Activated CD4-positive, alpha-beta T cell treated with anti-CD3 and anti-CD28 coated beads, Interleukin-2, amount 50 U/mL, for 48 hours (primary cell): ENCODE results near the gene DCAF17.
"Not testable (repeated sequence)": the region's sequence is repeated elsewhere in the genome, so short reads cannot be mapped to it uniquely, and the experiment has no call there.

ENCODE experiments used
- DNase-seq, 2 experiments: peaks; one replicate each; pipeline ENCODE4 v3.0.0-alpha.2; 2020

DCAF17 gene

DNA sequence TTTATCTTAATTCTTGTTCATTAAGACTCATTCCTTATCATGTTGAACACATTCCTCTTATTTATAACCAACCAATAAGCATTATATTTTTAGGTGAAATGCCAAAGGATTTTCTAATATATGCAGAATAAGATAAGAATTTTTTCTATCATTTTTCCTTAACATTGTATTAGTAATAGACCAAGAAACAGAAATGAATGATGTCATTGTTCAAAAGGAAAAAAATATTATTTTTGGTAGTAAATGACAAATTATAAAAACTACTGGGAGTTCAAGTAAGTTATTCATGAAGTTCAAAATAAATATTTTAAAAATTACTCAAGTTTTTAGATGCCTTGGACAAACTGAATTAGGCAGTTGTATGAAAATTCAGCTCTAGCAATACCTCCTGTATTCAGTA lies 25.5 kb downstream of the DCAF17 start:
- DNase-seq: no peak

DNA sequence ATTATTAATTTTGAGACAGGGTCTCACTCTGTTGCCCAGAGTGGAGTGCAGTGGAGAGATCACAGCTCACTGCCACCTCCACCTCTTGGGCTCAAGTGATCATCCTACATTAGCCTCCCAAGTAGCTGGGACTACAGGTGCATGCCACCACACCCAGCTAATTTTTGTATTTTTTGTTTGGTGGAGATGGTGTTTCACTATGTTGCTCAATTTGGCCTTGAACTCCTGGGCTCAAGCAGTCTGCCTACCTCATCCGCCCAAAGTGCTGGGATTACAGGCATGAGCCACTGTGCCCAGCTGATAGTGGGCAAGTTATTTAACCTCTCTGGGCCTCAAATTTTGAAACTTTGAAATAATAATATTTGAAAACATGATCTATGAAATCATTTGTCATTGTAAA lies 26.5 kb downstream of the DCAF17 start:
- no peak for DNase-seq

DNA sequence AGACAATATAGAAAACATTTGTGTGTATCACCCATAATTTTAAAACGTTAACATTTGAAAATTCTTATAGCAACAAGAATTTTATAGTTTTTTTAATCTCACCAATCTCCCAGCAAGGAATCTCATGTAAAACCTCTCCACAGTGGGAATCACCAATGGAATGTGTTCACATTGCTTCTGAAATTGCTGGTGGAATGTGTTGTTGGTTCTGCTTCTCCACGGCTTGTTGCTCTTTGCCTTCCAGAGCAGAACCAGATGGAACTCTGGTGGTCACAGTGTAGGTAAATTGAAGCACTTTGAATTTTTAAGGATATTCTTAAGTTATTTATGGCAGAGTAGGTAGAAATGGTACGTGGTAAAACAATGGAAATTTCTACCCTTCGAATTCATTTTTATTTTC lies 35.1 kb downstream of the DCAF17 start:
- no peak for DNase-seq

DNA sequence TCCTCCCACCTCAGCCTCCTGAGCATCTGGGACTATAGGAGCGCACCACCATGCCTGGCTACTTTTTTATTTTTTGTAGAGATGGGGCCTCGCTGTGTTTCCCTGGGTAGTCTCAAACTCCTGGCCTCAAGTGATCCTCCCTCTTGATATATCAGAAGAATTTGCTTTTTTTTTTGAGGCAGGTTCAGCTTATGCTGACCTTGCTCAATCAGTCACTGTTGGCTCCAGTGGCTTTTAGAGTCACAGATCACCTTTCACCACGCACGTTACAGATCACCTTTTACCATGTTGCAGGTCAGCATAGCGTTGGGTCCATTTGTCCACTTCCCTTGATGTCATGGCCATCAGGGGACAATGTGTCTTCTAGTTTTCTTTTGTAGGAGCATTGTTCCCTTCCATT lies 36.1 kb downstream of the DCAF17 start:
- no peak for DNase-seq

DNA sequence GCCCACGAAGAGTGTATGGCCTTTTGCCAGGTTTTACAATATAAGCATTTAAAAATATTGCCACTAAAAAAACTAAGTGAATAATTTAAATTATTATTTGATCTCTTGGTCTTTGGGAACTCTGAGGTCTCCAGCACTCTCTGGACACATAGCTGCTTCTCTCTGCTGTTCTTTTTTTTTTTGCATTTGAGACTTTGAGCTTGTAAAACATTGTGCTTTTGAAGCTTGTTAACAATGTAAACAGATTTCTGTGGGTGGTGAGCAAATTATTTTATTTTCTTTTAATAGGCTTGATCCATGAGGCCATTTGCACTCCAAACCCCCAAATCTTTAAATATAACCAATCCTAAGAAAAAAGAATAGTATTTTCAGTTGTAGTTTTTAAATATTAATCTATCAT lies 42.0 kb downstream of the DCAF17 start:
- no peak for DNase-seq

DNA sequence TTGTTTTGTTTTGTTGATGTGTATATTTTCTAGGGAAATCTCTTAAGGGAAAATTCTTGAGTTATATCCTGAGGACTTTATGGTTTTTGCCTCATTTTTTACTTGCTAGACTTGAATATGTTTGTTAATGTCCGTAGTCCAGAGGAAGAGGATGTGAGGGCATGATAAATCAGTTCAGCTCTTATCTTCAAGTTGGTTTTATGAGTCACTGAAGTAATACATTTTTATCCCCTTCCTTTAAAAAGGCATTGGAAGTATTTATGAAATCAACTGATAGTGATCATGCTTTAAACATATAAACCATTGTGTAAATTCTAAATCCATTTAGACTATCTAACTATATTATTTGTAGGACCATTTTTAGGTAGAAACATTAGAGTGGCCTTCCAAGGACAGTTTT lies 44.3 kb downstream of the DCAF17 start:
- DNase-seq: no peak

DNA sequence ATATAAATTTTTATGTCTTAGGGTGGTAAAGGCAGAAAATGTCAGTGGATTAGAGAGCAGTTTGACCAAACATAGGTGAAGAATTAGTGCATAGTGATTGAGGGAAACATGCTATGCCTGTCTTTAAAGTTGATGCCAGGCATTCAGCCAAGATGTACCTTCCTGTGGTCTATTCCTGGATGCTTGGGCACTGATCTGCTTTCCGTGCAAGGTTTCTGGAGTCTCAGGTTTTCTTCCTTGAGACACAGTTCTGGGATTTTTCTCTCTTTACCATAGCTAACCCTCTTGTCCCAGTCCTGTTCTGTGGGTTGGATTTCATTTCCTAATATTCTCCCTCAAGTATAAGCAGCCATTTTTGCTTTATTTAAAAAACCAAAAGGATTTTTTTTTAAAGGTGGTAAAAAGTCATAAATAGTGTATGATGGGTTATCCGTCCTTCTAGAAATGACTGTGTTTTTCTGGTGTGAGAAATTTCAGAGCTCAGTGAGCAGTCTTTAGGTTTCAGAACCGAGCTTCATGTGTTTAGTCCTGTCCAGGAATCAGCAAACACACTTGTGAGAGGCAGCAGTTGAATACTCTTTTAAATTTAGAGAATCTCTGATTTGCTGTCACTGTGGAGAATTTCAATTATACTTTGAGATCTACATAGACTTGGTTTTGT lies 45.3 kb downstream of the DCAF17 start:
- DNase-seq: no peak

DNA sequence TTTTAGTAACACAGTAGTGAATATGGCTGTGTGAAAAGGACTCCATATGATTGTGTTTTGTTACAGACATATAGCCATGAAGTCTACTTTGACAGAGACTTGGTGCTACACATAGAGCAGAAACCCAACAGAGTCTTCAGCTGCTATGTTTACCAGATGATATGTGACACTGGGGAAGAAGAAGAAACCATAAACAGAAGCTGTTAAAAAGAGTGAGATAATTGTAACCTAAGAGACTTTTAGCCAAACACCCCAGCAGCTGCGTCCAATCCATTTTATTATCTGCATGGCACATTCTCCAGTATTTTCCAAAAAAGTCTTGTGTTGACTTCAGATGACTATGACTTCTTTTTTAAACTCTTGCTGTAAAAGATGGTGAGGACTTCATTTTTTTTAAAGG lies 46.9 kb downstream of the DCAF17 start:
- no peak for DNase-seq

DNA sequence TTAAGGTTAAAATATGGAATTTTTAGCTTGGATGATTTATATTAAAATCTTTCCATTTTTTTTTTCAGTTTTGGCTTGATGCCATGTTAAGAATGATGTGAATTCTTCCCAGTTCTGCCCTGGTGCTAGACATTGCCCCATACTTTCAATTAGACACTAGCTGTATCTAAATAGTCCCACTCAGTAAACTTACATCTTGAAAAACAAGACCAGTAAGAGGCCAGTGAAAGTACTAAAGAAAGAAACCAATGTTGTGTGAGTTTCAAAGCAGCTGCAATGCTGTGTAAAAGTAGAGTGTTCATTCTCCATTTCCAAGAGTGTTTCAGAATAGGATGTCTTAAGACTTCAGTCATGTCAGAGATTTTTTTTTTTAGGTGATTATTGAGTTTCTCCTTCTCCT lies 48.3 kb downstream of the DCAF17 start:
- DNase-seq: no peak

DNA sequence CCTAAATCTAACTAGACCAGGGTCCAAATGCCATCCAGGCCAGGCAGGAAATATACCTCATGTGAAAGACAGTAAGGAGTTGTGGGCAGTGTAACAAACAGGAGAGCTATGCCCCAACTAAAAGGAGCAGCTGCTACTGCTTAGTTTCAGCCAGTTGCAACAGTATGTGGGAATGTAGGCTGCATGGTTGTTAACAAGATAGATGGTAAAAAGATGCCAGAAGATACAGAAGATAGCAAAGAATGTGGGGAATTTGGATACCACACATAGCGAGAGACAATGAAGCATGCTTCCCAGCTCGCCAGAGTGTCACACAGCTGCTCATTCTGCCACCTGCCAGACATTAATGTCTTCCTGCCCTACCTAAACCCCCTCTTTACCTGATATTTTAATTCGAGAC lies 48.9 kb downstream of the DCAF17 start:
- no peak for DNase-seq

DNA sequence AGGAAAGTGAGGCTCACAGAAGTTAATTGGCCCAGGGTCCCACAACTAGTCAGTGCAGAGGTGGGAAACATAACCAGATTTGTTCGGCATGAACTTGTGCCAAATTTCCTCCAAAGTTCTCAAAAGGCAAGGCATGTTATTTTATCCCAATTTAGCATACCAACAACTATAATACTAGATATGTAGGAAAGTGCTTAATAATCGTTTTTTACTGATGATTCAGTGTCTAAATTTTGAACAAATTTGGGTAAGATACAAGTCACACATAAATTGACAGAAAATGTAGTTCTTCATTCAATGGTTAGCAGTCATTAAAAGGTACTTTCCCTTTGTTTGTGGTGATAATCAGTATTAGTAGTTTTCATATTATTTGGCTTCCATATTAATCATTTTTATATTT lies 49.8 kb downstream of the DCAF17 start:
- DNase-seq: no peak

DNA sequence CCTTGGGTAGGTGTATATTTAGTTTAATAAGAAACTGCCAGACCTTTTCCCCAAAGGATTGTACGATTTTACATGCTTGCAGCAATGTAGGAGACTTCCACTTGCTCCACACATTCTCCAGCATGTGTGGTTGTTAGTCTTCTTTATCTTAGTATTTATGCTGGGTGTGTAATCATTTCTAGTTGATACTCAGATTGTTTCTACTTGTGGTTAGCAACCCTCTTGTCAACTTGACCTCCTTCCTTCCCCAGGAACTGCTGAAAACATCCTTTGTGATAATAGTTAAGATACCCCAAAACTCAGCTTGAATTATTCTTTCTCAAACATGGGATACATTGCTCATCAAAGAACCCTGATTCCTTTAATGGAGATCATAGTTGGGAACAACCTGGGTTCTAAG lies 51.1 kb downstream of the DCAF17 start:
- DNase-seq: no peak

DNA sequence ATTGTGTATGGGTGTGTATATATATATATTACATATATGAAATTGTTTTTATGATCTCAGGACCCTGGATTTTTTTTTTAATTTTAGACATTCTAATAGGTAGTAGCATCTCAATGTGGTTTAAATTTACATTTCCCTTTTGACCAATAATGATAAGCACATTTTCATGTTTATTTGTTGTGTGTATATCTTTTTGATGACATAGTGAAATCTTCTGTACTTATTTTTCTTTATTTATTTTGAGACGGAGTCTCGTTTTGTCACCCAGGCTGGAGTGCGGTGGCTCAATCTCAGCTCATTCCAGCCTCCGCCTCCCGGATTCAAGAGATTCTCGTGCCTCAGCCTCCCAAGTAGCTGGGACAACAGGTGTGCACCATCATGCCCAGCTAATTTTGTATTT lies 53.2 kb downstream of the DCAF17 start:
- no peak for DNase-seq

DNA sequence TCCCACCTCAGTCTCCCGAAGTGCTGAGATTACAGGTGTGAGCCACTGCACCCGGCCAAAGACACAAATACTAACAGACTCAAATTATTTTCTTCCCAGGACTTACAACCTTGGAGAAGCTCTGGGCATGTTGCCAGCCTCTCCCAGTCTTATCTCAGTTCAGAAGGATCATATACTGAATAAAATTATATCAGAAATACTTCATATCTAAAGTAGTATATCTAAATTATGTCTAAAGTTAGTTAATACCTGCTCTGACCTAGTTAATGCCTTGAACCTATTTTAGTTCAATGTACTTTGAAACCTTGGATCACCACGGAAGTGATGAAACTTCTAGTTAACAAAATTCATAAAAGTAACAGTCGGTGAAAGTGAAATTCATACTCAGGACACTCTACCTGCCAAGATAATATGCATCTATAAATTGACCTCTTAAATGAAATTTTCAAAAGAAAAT lies 53.8 kb downstream of the DCAF17 start:
- no peak for DNase-seq

DNA sequence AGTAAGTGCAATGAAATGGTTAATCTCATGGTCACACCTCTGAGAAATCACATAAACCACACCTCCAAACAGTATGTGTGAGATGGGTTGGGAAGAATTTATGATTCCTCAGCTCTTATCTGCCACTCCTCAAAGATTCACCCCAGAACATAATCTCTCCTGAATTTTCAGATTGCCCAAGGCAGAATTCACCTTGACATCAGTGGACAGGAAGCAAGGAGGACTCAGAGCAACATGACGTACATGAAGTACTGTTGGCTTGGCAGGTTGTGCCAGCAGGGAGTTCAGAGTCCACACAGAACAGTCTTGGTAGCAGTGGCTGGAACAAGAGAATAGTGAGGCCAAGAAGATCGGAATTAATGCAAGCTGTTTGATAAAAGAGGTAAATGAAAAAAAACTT lies 56.6 kb downstream of the DCAF17 start:
- DNase-seq: no peak

DNA sequence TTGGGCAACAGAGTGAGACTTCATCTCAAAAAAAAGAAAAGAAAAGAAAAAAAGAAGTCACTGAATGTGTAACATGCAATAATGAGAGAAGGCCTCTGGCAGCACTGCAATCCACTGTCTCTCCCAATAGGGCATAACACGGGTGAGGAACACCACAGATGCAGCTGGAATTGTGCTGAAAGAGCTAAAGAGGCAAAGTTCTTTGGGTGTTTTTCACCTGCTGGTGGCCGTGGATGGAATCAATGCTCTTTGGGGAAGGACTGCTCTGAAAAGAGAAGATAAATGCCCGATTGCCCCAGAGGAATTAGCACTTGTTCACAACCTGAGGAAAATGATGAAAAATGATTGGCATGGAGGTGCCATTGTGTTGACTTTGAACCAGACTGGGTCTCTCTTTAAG lies 57.3 kb downstream of the DCAF17 start:
- no peak for DNase-seq

DNA sequence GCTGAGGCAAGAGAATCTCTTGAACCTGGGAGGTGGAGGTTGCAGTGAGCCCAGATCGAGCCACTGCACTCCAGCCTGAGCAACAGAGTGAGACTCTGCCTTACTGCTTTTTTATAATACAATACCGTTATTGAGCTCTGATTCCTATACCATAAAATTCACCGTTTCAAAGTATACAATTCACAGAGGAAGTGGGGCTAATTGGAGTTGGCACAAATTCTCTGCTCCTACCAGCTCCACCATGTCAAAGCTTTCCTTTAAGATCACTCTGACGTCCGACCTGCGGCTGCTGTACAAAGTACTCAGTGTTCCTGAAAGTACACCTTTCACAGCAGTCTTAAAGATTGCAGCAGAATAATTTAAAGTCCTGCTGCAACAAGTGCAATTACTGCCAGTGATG lies 58.6 kb downstream of the DCAF17 start:
- DNase-seq: no peak

DNA sequence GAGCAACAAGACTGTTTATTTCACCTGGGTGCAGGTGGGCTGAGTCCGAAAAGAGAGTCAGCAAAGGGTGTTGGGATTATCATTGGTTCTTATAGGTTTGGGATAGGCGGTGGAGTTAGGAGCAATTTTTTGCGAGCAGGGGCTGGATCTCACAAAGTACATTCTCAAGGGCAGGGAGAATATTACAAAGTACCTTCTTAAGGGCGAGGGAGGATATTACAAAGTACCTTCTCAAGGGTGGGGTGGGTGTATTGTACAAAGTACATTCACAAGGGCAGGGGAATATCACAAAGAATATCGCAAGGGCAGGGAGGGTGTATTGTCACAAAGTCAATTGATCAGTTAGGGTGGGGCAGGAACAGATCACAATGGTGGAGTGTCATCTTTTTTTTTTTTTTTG lies 63.6 kb downstream of the DCAF17 start:
- not testable (repeated sequence) for DNase-seq

DNA sequence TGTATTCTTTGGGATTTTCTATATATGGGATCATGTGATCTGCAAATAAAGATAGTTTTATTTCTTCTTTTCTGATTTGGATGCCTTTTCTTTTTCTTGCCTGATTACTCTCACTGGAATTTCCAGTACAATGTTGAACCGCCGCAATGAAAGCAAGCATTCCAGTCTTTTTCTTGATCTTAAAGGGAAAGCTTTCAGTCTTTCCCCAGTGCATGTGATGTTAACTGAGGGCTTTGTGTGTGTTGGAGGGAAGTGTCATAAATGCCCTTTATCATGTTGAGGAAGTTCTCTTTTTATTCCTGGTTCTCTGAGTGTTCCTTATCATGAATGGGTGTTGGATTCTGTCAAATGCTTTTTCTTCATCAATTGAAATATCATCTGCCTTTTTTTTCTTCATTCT lies 71.3 kb downstream of the DCAF17 start:
- DNase-seq: no peak

DNA sequence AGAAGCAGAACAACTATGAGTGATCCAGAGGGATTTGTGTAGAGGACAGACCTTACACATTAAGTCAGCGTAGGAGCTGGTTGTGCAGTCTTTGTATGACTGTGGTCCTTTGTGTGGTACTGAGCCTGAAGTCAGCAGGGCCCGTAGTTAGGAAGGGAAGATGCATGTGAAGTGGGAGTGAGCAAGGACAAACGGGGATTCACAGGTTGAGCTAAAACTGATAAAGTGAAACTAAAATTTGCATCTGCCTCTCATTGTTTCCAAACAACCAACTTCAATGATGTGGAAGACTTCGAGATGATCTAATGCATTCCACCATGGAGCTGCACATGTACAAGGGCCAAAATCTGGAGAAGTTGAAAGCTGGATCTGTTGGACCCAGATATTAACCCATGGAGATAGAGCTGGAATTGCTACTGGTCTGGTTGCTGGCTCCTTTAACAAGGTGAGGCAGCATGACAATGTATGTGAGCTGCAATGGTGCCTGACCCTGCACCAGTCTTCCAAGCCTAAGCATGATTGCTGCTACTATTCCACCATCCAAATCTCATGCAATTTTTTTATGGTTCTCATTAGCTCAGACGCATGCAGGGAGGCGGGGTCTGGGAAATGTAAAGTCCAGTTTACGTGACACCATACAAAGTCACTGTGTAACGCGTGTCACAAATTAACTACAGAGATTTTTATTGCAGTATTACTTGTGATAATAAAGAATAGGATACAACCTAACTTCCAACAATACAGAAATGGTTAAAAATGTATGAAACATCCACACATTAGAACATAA lies 76.1 kb downstream of the DCAF17 start:
- peak in 1 of 2 experiments; percentile 9 for DNase-seq

DNA sequence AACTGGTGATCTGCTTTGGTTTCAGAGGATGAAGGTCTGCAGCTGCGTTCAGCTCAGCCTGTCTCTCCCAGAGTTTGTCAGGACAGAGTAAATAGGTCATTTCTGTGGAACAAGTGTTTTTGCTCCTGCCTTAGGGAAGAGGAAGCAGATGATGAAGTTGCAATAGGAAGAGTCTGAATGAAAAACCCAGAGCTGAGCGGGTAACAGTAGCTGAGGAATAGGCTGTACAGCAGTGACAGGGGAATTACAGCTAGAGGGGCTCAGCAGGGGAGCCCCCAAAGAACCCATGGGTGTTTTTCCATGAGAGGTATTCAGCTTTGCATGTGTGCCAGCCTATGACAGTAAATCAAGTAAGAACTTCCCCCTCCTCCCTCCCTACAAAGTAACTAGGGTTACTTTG lies 78.0 kb downstream of the DCAF17 start:
- DNase-seq: no peak

DNA sequence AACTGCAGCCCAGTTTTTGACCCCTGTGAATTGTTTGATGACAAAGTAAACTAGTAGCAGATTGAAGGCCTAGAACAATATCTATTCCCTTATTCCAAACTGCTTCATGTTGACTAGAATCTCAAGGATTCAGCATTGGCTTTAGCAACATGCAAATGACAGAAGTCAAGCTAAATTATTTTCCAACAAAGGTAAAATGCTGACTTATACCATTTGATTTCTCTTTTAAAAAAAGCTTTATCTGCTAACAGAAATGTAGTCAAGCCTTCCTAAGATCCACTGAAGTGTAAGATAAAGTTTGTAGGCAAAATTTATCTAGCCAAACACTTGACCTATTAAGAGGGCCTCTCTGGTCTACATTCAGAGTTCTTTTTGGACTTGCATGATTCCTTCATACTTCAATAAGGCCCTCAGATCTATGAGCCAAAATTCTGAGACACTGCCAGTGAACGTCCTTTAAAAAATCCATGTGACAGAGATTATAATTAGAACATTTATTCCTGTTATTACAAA lies 78.7 kb downstream of the DCAF17 start:
- DNase-seq: no peak

DNA sequence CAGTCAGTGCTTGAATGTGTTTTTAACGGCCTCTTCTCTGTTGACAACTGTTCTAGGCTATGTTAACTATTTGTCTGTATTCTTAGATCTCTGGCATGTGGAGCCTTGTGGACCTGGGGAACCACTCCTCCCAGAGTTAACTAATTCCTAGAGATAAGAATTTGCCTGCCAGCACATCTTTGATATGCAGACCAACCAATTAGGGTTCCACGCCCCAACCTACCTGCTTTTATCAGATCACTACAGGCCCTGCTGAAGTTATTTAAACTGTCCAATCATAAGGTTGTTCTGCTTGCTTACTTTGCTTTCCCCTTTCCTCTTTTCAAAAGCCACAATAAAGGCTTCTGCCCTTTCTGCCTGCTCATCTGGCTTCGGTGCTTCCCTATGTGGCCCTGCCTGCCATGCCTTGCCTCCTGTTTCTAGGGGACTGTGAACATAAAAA lies 79.7 kb downstream of the DCAF17 start:
- no peak for DNase-seq

DNA sequence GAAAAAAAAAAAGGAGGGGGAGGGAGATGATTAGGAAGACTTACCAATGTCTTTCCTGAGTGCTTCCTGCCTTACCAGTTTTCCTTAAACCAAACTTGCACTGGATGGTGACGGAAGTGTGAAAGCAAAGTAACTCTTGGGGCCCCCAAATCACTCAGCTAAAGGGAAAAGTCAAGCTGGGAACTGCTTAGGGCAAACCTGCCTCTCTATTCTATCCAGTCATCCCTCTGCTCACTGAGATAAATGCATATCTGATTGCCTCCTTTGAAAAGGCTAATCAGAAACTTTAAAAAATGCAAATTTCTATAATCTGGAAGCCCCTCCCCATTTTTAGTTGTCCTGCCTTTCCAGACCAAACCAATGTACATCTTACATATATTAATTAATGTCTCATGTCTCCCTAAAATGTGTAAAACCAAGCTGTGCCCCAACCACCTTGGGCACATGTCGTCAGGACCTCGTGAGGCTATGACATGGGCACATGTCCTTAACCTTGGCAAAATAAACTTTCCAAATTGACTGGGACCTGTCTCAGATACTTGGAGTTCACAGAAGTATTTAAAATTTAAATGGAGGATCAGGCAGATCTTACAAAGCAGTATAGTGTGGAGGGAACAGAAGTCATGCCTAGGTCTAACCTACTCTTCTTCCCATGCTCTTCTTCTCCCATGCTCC lies 81.0 kb downstream of the DCAF17 start:
- no peak for DNase-seq
